C1 segment of cervical spinal cord (tissue), 14 donors: ENCODE results near the gene SIDT1.

Experiments
- DNase-seq, 14 donors: peaks; one replicate each; lab custom pipeline; 2025; lab: John Stamatoyannopoulos, UW

Gene SIDT1

DNA sequence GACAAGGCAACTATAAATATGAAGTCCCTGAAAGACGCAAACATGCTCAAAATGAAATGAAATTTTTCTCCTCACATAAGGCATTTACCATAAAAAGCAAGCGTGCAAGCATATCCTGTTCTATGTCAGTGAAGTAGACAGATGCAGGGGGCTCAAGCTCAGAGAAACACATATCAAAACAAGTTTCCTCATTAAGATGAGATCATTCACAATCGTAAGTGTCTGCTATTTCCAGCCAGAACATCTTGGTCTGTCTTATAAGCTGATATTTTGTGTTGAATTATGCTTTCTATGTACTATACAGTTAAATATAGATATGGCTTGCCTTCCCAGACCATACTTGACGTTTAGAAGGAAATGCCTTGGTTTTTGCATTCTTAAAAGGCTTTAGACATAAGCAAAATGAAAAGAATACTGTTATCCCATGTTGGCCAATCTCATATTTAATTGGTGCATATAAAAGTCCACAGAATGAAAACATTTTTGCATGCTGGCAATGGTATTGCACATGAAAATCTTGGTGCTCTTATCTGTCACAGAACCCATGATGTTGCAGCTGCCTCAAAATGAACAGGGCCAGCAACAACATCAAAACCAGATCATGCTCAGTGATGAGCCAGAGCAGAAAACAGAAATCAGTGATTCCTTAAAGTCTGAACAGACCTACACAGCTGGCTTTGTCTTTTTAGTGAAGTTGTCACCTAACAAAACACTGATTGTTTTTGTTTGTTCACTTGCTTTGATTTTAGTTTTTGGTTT is 65.4 kb downstream of the SIDT1 start:
- no peak for DNase-seq

DNA sequence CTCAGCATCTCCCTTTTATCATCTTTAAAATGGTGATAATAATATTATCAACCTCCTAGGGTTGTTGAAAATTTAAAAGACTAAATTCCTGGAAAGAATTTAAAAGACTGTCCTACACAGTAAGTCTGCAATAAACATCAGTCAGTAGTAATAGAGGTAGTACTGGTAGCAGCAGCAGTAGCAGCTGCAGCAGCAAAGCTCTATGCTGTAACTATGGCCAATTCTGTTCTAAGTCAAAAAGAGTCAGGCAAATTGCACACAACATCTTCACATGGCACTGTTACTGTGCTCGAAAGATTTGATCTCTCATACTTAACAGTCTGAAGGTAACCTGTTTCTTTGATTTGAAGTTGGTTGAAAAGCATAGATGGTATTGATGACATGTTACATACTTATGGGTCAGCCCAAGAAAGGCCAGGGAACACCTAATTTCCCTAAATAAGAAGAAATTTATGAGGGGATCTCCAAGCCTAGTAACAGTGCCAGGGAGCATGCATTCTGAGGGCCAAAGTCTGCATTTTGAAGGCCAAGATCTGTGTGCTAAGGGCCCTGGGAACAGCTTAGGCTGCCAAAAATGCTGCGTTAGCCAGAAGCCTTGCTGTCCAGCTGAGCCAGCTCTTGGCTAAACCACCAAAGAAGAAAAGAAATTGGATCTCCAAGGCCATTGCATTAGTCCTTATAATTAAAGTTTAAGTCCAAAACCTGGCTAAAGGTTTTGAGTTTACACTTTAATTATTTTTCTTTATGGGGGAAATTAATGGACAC is 68.2 kb downstream of the SIDT1 start:
- DNase-seq: peak in 8 of 14 donors; percentile 6 to 84 (median 16)

DNA sequence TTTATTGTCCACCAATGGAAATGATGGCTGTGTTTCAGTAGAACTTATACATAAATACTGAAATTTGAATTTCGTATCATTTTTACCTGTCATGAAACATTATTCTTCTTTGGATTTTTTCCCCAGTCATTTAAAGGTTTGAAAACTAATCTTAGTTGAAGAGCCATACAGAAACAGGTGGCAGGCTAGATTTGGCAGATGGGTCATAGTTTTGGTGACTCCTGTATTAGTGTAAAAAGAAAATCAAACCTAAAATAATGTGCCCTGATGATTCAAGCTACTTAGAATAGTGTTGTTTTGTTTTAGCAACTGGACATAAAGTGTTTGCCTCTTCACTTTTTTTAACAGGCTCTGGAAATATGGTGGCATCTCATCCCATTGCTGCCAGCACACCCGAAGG is 68.9 kb downstream of the SIDT1 start:
- DNase-seq: peak in 1 of 14 donors; percentile 75

DNA sequence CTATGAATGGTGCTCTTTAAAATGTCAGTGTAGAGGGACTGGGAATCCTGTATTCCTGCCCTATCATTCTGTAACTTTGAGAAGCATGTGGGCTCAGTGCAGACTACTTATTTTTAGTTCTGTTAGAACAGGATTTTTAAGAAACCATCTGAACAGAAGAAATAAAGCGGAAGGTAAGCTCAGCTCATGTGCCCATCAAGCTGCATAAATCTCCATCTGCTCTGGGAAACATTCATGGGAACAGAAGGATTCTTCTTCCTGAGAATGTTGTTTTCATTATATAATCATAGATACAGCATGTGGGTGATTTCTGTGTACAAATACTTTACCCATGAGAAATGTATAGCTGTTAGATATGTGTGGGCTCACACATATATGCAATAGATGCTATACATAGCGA is 69.9 kb downstream of the SIDT1 start:
- peak in 1 of 14 donors; percentile 70 for DNase-seq

DNA sequence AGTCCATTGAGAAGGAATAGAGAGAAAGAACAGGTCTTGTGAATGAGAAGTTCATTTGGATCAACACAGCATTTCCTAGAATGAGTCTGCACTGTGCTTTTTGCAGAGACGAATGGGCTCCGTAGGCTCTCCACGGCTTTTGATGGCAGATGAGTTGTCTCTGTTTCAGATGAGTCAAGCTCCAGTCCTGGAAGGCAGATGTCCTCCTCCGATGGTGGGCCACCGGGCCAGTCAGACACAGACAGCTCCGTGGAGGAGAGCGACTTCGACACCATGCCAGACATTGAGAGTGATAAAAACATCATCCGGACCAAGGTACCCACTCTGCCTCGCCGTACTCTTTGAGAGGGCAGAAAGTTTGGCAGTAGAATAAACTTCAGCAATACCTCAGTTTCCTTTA is 70.5 kb downstream of the SIDT1 start:
- DNase-seq: peak in 2 of 14 donors; percentile 4 to 30

DNA sequence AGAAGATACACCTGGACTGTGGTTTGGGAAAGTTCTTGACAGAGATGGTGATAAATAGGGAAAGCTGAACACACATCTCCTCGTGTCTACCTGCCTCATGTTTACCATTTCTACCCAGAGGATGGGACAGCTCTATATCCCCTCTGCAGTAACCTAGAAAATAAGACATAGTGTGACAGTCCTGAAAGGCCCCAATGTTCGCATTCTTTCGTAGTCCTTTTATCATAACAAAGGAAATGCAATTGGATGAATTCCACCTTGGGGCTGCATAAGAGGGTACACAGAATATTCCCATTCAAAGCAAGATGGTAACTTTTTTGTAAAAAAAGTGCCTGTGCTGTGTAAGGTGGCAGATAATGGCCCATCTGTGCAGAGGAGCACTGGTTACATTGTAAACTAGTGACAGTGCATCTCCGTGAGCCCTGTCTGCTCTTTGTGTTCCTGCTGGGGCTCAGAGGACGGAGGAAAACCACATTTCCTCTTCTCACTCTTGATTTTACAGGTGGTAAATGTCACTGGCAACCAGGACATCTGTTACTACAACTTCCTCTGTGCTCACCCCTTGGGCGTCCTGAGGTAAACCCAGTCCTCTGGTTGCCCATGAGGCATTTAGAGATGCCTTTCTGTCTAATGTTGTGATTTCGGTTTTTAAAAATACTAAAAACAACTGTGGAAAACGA is 74.3 kb downstream of the SIDT1 start:
- DNase-seq: peak in 1 of 14 donors; percentile 73

DNA sequence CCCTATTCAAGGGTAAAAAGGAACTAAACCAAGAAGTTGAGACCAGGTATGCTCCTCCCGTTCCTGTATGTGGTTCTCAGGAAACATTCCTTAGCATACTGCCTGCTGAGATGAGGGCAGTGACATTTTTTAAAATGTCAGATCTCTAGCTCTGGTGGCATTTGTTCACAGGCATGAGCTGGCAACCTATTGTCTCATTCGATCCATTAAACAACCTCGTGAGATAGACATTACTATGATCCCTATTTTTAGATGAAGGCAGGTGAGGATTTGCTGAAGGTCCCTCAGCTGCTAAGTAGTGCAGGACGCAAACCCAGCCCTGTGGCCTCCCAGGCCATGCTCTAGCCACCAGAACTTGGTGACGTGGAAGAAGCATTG is 74.9 kb downstream of the SIDT1 start:
- peak in 1 of 14 donors; percentile 73 for DNase-seq

DNA sequence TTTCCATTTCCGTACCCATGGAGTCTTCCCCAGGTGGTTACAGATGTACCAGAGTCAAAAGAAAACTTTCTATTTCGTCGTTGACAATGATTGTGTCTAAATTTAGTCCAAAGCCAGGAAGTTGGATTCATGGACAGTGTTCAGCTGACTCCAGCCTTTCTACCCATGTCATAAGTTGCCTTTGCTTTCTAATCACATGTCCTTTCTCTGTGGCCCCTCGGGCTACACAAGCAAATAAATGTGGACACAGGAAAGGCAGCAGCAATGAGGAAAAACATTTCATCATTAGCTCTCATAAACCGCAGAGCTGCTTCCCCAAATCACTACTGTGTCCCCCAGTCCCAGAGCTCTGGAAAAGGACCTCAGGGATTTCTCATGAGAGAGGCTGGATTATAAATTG is 82.0 kb downstream of the SIDT1 start:
- no peak for DNase-seq

DNA sequence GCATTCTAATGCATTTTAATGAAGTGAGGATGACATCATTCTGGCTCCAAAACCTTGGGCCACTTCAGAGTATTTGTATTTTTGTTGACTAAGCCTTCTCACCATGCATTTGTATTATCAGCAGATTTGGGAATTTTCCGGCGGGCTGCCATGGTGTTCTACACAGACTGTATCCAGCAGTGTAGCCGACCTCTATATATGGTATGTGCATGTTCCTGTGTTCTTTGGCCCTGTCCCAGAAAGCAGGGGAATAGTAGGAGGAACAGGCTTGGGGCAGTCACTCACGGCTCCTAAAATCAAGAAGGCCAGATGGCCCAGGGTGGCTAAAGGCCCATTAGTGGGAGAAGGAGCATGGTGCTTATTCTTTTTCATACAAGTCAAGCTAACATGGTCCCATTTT is 83.6 kb downstream of the SIDT1 start:
- DNase-seq: peak in 1 of 14 donors; percentile 62

DNA sequence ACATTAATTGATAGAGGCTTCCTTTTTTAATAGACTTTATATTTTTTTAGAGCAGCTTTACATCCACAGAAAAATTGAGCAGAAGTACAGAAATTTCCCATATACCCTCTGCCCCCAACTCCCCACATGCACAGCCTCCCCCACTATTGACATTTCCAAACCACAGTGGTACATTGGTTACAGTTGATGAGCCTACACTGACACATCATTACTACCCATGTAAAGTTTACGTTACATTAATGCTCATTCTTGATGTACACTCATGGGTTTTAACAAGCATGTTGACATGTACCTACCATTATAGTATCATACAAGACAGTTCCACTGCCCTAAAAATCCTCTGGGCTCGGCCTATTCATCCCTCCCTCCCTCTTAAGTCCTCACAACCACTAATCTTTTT is 85.4 kb downstream of the SIDT1 start:
- no peak for DNase-seq

DNA sequence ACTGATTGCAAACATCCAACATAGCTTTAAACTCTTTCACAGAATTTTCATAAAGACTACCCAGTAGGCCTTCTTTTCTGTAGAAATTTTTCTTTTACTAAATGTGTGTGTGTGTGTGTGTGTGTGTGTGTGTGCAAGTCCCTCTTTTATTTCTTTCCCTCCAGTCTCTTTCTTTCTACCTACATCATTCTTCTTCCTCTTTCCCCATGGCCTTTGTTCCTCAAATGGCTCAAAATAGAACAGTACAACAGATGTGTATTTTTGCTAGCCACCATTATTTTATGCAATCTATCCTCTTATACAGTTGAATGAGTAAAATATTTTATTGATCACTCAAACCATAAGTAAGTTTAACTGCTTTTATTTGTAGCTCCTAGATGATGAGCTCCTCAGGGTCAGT is 87.7 kb downstream of the SIDT1 start:
- DNase-seq: no peak

DNA sequence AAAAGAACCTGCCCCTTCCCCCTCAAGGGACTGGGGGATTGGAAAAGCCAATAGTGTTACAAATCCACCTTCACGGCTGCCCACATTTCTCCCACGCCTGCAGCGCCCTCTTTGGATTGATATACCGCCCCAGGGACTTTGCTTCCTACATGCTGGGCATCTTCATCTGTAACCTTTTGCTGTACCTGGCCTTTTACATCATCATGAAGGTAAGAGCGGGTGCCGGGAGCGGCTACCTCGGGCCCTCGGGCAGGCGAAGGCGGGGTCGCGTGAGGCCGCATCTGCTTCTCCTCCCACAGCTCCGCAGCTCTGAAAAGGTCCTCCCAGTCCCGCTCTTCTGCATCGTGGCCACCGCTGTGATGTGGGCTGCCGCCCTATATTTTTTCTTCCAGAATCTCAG is 91.0 kb downstream of the SIDT1 start:
- no peak for DNase-seq

DNA sequence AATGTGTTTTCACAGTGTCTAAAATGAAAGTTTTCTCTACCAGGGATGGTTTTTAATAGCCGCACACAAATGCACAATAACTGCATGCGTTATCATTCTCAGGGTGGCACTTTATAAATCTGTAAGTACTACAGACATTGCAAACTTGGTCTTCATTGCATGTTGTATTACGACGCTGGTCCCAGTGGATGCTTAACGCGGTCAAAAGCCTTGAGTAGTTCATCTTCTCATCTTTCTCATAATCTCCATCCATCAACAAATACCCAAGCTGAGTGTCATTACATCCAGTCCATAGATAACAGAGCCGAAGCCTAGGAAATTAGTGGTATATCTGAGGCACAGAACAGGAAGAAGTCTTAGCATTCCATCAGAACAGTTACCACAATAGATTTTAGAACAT is 91.5 kb downstream of the SIDT1 start:
- DNase-seq: no peak

DNA sequence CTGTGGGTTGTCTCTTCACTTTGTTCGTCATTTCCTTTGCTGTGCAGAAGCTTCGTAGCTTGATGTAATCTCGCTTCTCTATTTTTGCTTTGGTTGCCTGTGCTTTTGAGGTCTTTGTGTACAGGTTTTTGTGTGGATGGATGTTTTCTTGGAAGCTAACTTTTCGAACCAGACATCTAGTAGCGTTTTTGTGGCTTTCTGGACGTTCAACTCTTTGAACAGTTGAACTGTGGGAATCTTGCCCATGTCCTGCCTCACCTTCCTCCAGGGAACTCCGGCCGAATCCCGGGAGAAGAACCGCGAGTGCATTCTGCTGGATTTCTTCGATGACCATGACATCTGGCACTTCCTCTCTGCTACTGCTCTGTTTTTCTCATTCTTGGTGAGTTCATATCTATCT is 93.5 kb downstream of the SIDT1 start:
- DNase-seq: peak in 1 of 14 donors; percentile 8

DNA sequence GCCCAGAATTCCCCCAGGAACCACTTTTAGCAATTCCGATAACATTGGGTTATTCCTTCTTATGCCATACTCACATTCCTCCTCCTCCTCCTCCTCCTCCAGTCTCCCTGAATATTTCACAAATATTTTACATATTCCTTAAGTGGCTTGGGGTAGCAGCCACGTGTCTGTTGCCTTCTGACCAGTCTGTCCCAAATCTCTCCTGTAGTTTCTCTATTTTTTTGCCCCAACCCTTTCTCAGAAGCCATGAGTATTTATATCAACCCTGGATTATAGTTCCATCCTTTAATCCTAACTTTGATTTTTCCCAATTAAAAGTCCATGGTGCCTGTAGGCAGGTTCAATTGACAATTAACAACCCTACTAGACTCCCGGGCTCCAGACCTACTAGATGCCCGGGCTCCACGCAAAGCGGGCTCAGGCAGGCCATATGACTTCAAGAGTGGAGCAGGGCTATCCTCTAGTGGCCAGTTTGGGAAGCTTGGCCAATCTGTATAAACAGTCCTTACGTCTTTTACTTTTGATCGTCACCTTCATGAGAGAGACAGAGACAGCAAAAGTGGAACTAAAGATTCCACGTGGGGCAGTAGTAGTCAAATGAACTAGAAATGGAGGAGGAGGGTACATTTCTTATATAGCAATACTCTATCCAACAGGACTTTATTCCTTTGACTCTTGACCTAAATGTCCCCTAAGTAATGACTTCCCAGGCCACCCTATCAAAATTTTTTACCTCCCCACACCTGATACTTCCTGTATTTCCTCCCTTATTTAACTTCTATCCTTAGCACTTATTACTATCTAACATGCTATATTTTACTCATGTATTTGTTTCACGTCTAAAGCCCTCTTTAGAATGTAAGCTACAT is 94.4 kb downstream of the SIDT1 start:
- DNase-seq: peak in 9 of 14 donors; percentile 5 to 66 (median 29)

DNA sequence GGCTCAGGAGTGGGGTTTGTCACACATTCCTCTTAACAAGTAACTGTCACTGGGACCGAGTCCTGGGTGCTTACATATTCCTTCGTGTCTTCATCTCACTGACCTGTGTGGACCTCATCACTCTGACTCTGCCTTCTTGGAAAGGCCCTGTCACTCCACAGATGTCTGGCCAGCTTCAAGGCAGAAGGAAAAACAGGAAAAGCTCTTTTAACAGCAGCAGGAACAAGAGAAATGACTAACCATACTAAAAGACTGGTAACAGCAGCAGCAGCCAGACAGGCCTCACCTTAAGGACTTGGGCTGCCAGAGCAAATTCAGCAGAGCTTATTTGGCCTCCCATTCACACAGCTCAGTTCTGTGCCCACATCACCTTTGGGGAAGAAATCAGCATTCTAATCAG is 96.0 kb downstream of the SIDT1 start:
- no peak for DNase-seq

DNA sequence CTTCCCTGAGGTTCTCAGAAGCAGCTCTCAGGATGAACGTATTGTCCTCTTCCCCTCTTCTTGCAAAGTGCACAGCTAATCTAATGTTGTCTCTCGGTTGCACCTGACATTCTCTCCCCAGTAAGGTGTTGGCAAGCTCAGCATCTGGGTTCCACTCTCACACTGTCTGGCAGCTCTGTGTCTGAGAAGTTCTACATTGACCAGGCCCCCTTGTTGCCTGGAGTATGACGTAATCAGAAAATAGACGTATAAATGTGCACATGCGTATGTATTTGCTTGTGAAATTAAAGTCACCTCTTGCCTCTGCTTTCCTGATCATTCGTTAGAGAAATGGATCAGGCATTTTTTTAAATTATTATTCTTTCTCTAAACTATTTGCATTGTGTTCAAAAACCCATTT is 96.4 kb downstream of the SIDT1 start:
- DNase-seq: no peak

DNA sequence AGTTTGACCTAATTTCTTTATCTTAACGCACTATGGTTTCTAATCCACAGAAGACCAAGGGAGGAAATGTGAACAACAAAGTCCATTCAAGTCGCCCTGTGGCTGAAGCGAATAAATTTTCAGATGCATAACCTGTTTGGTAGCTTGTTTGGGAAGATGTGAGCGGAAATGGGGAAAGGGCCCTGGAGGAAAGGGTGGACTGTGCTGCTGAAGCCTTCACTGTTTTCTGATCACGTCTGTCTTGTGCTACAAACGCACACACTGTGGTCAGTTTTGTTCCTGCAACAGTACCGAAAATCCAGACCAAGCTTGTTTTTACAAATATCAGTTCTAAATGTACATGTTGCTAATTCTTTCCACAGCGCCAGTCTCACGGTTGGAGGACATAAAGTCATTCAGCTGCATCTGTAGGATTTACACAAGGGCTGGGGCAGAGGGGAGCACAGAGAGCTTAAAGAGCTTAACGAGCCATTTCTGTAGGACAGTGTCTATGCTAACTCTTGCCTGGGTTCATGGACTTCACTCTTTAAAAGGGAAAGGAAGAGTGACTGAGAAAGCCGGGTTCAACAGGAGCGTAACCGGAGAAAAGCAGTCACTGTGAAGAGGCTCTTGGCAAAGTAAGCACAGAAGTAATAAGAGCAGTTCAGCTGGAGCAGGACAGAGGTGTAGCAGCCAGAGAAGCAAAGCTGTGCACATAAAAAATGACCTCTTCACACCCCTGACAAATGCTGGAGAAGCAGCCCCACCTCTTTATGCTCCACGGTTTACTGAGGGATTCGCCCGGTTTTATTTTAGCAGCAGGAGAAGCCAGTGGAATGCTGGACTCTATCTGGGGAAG is 97.4 kb downstream of the SIDT1 start:
- DNase-seq: no peak

DNA sequence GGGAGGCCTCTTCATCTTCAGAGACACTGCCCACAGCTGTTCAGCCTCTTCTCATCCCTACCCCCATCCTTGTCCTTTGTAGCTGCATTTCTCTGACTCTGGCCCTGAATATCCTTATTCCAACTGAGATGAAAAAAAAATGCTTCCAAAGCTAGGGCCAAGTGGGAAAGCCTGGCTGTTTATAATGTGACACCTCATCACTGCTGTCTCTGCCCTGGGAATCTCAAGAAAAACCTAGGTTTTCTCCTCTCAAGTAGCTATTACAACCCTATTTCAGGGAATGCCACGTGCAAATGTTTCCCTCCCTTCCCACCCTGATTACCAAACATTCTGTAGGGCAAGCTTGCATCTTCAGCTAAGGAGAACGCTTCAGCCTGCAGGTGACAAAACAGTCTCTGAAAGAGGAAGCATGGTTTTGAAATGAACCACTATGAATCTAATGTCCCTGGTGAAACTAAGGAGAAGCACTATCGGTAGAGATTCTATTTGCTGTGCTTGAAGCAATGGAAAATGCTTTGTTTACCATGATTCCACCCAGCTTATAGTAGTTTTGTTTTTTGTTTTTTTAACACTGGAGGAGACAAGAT is 98.7 kb downstream of the SIDT1 start:
- no peak for DNase-seq

DNA sequence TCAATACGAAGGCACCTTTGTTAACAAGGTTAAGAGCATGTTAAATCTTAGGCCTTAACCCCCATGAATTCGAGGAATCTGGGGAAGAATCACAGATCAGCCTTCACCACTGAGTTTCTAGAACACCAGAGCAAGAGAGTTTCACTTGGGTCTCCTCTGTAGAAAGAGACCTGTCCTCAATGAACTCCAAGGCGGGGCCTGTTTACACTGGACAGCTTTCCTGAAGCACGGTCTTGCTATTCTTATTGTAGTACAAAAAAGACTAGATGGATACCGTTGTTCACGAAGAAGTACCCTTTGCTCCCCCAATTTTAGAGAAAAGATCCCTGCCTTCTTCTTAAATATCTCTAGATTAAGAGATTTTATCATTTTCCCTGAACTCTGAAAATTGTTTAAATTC is 99.2 kb downstream of the SIDT1 start:
- DNase-seq: no peak
